ENCODE data around the gene ZFYVE28. TPM values are rescaled to one million over a fixed set of nuclear protein-coding genes. Genes with fewer than 3 reads are reported as not detected.

The ZFYVE28 gene
- total and polyA plus RNA-seq, 10 of the 15 experiments (the other 5 are each of a cell fraction or from before 2014, with no cell fraction given), result 0.06 to 1.9 (median 0.22) TPM; not detected in 1

DNA sequence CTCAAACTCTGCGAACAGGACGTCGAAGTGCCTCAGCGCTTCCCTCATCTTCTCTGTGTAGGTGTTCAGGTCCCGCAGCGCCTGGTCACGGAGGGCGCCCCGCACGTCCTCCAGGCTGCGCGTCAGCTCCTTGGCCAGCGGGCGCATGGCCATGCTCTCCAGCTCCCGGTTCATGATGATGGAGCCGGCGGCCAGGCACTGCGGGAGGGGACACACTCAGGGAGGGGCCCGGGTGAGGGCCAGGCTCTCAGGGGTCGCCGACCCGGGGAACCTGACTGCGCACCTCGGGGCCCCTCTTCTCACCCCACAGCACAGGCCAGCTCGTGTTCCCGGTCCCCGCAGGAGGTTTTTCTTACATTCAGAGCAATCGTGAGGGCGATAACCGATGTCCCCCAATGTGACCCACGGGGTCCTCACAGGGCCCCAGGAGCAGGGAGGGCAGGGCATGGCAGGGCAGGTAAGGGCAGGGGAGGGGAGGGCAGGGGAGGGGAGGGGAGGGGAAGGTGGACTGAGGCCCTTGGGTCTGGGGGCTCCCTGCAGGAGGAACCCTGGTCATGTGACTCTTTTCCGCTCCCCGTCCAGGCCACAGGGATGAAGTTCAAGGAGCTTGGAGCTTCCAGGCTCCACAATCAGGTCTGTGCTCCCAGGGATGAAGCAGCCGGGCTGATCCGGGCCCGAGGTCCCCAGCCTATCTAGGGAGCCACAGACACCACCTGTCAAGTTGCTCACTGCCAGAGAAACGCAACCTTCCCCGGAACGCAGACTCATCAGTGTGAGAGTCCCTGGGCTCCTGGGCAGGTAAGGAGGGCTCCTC, 78.8 kb downstream of the ZFYVE28 start (continued):
- TF ChIP-seq, protein P1, sequence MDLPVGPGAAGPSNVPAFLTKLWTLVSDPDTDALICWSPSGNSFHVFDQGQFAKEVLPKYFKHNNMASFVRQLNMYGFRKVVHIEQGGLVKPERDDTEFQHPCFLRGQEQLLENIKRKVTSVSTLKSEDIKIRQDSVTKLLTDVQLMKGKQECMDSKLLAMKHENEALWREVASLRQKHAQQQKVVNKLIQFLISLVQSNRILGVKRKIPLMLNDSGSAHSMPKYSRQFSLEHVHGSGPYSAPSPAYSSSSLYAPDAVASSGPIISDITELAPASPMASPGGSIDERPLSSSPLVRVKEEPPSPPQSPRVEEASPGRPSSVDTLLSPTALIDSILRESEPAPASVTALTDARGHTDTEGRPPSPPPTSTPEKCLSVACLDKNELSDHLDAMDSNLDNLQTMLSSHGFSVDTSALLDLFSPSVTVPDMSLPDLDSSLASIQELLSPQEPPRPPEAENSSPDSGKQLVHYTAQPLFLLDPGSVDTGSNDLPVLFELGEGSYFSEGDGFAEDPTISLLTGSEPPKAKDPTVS (IDR thresholded peaks at IDR 0.05; ENCODE audit: low read depth, low read length), result no peak
- TF ChIP-seq ZBED1 (IDR thresholded peaks at IDR 0.05; ENCODE audit: borderline replicate concordance), result no peak
- TF ChIP-seq MTA2 (IDR thresholded peaks at IDR 0.05; ENCODE audit: low read depth), result no peak
- TF ChIP-seq SP1 (IDR thresholded peaks at IDR 0.05; ENCODE audit: low read depth, low read length), result no peak
- TF ChIP-seq JUND (IDR thresholded peaks at IDR 0.05; ENCODE audit: low read depth, low read length), result no peak

DNA sequence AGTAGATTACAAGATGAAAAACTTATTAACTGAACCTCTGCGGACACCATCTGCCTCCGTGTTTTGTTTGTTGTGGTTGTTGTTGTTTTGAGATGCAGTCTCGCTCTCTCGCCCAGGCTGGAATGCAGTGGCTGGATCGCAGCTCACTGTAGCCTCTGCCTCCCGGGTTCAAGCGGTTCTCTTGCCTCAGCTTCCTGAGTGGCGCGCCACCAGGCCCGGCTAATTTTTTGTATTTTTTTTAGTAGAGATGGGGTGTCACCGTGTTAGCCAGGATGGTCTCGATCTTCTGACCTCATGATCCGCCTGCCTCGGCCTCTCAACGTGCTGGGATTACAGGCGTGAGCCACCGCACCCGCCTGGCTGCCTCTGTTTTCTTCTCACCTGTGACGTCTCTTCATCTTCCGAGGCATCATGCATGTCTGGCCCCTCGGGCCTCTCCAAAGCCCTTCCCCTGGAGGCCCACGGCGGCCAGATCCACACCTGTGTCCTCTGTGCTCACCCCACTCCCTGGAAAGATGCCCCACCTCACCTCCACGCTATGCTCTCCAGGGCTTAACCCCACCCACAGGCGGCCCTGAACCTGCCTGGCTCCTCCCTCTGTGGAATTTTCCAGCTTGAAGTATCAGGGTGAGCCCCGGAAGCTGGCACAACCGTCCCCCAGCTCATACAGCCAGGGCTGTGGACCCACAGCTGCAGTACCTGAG, 79.5 kb downstream of the ZFYVE28 start:
- Histone ChIP-seq H3K27me3 (replicated peaks in 1 of 2; ENCODE audit: control insufficient read depth in 2 of 2, insufficient read depth in 2 of 2, low read length in 1 of 2) (no peaks in the 10 kb centered on the region), H3K4me1 (ENCODE audit: control insufficient read depth, insufficient read depth, low read length) (peaks cover 2% of the 10 kb centered on the region), H3K4me3 (no peak overlapping the region), H3K79me2 (ENCODE audit: control insufficient read depth, insufficient read depth, low read length) (no peaks in the 10 kb centered on the region), H3K27ac (ENCODE audit: control insufficient read depth, insufficient read depth) (no peak overlapping the region), H4K20me1 (ENCODE audit: control insufficient read depth, insufficient read depth) (no peaks in the 10 kb centered on the region), H3K9me3 (replicated peaks; ENCODE audit: control insufficient read depth, insufficient read depth, low read length) (no peaks in the 10 kb centered on the region), H3K4me2 (ENCODE audit: control insufficient read depth, insufficient read depth) (no peak overlapping the region), H2AFZ (ENCODE audit: control insufficient read depth, low read depth, low read length) (no peak overlapping the region), H3K9ac (ENCODE audit: control insufficient read depth, insufficient read depth, low read length) (no peak overlapping the region), H3K36me3 (ENCODE audit: control insufficient read depth in 2 of 2, insufficient read depth in 2 of 2, low read length in 1 of 2) (no peaks in the 10 kb centered on the region)
- CTCF ChIA-PET, result no interaction called here
- intact Hi-C loops (cut with micrococcal nuclease; ENCODE audit: unreplicated experiment) (no loop called here), in situ Hi-C loops (cut with MboI) (no loop called here)
- RAD21 ChIA-PET (ENCODE audit: unreplicated experiment), result no interaction called here
- BruUV-seq (replicated peaks), result no TSS peak
- POLR2A ChIA-PET, result no interaction called here
- SMC1A ChIA-PET (ENCODE audit: uncharacterized antibody, unreplicated experiment), result interaction anchor here (0.7 kb wide), 1 partner anchor 14 kb away, joined by 3 read pairs; no protein-coding TSS in a partner anchor
- DNase-seq (ENCODE audit: low read depth, low spot score), result no peak
- TF ChIP-seq, protein P2, sequence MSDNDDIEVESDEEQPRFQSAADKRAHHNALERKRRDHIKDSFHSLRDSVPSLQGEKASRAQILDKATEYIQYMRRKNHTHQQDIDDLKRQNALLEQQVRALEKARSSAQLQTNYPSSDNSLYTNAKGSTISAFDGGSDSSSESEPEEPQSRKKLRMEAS (IDR thresholded peaks at IDR 0.05; ENCODE audit: low read depth, low read length), result no peak
- TF ChIP-seq YBX1 (IDR thresholded peaks at IDR 0.05) (no peak), GATAD2B (conservative IDR thresholded peaks at IDR 0.05; ENCODE audit: low read depth) (no peak)
- ATAC-seq, result no peak
- FAIRE-seq, result no peak
- WGBS (ENCODE audit: insufficient coverage, insufficient replicate concordance, low lambda C conversion rate, missing lambda C conversion rate), result 62% methylated on average over 27 of the region's 27 CpGs

All from GM12878 (cell line).